Calu3 (cell line): ENCODE measurements around the gene KCNIP3. TPM values are rescaled to one million over a fixed set of nuclear protein-coding genes. Genes with fewer than 3 reads are reported as not detected.

ENCODE experiments used
- BruUV-seq: library from RNA; stranded (reverse); fragments of 400-500 nt; replicated peaks from 2 replicates; lab custom pipeline; 2021; lab: Mats Ljungman, UMichigan
- CTCF ChIA-PET: fragments of 300-600 bp; sonication (Branson Sonifier 250); formaldehyde crosslinking; loops from one replicate; lab custom pipeline; 2022; ENCODE audit warnings: antibody characterized with exemption; lab: Charles Lee
- DNase-seq: peaks from one replicate; pipeline ENCODE4 v3.0.0; 2022
- H3K27ac Mint-ChIP-seq: one replicate; pipeline ENCODE4 v1.8.0; 2022; ENCODE audit warnings: mixed read lengths; ENCODE audit not compliant: unreplicated experiment
- H3K27me3 Mint-ChIP-seq: one replicate; pipeline ENCODE4 v1.8.0; 2022; ENCODE audit warnings: mixed read lengths; ENCODE audit not compliant: unreplicated experiment
- H3K36me3 Mint-ChIP-seq: one replicate; pipeline ENCODE4 v1.8.0; 2022; ENCODE audit warnings: mild to moderate bottlenecking, moderate library complexity, mixed read lengths; ENCODE audit not compliant: insufficient read depth, unreplicated experiment
- H3K4me1 Mint-ChIP-seq: one replicate; pipeline ENCODE4 v1.8.0; 2022; ENCODE audit warnings: mild to moderate bottlenecking, low read depth, mixed read lengths; ENCODE audit not compliant: unreplicated experiment
- H3K4me3 Mint-ChIP-seq: one replicate; pipeline ENCODE4 v1.8.0; 2022; ENCODE audit warnings: mild to moderate bottlenecking, low read depth, moderate library complexity, mixed read lengths; ENCODE audit not compliant: unreplicated experiment
- H3K9me3 Mint-ChIP-seq: one replicate; pipeline ENCODE4 v1.8.0; 2022; ENCODE audit warnings: low read depth, mixed read lengths; ENCODE audit not compliant: unreplicated experiment
- CTCF ChIP-seq: fragments of 200-600 bp; IDR thresholded peaks from one replicate; pipeline ENCODE4 v1.8.0; 2022; ENCODE audit warnings: antibody characterized with exemption; ENCODE audit not compliant: unreplicated experiment
- intact Hi-C: fragments of 100-400 bp; cut with micrococcal nuclease; formaldehyde crosslinking; loops from one replicate; pipeline ENCODE4 v1.10.0; 2022; ENCODE audit not compliant: unreplicated experiment
- total RNA-seq: library from RNA; stranded (reverse); gene quantifications from 2 replicates; pipeline ENCODE4 v1.2.3, GENCODE V29; 2022

The KCNIP3 gene
- total RNA-seq, 1 experiment from 2014 or later: 1.1 TPM

GRCh38 chr2:95388856-95389244 is 91.7 kb downstream of the KCNIP3 start:
- no peaks in the 10 kb centered on the region for H3K4me1 Mint-ChIP-seq
- no peaks in the 10 kb centered on the region for H3K9me3 Mint-ChIP-seq
- no peak for TF ChIP-seq CTCF
- no peak for DNase-seq
- intact Hi-C loops: no loop called here
- no peak overlapping the region for H3K27ac Mint-ChIP-seq
- CTCF ChIA-PET: interaction anchor here (0.6 to 1.3 kb wide), 5 partner anchors 9 to 157 kb away, joined by 3 to 5 read pairs (median 3); partner anchors contain the start of gene FAHD2A
- no peak overlapping the region for H3K4me3 Mint-ChIP-seq
- no TSS peak for BruUV-seq
- H3K36me3 Mint-ChIP-seq: no peaks in the 10 kb centered on the region
- no peaks in the 10 kb centered on the region for H3K27me3 Mint-ChIP-seq

GRCh38 chr2:95389245-95390119 is 92.3 kb downstream of the KCNIP3 start:
- intact Hi-C loops: no loop called here
- no peaks in the 10 kb centered on the region for H3K4me1 Mint-ChIP-seq

GRCh38 chr2:95390272-95390880 is 93.2 kb downstream of the KCNIP3 start:
- Mint-ChIP-seq H3K27me3 (peaks cover 5% of the 10 kb centered on the region), H3K27ac (no peak overlapping the region), H3K4me1 (no peaks in the 10 kb centered on the region), H3K4me3 (no peak overlapping the region), H3K9me3 (no peaks in the 10 kb centered on the region), H3K36me3 (no peaks in the 10 kb centered on the region)
- no peak for DNase-seq
- CTCF ChIA-PET: no interaction called here
- intact Hi-C loops: no loop called here
- no TSS peak for BruUV-seq
- no peak for TF ChIP-seq CTCF

More at GRCh38 chr2:95389245-95390119, 92.3 kb downstream of the KCNIP3 start:
- Mint-ChIP-seq H3K27ac (no peak overlapping the region), H3K36me3 (no peaks in the 10 kb centered on the region), H3K4me3 (no peak overlapping the region), H3K9me3 (no peaks in the 10 kb centered on the region), H3K27me3 (no peaks in the 10 kb centered on the region)
- BruUV-seq: no TSS peak
- CTCF ChIA-PET: interaction anchor here (0.6 to 1.3 kb wide), 6 partner anchors 9 to 1160 kb away, joined by 3 to 5 read pairs (median 3); partner anchors contain the start of gene FAHD2A
- peak; percentile 81 for TF ChIP-seq CTCF
- DNase-seq: peak; percentile 64

GRCh38 chr2:95390881-95391321 is 93.8 kb downstream of the KCNIP3 start:
- TF ChIP-seq CTCF: no peak
- no peak for DNase-seq
- CTCF ChIA-PET: no interaction called here
- Mint-ChIP-seq H3K4me3 (no peak overlapping the region), H3K4me1 (no peaks in the 10 kb centered on the region), H3K27ac (no peak overlapping the region), H3K27me3 (peaks cover 11% of the 10 kb centered on the region), H3K9me3 (no peaks in the 10 kb centered on the region), H3K36me3 (no peaks in the 10 kb centered on the region)
- intact Hi-C loops: no loop called here
- BruUV-seq: no TSS peak
